GM10266 (cell line): ENCODE data around the gene MYO18A.

Source experiments
- DNase-seq: peaks from one replicate; pipeline ENCODE4 v3.0.0; 2012; ENCODE audit errors: extremely low spot score
- TF ChIP-seq, protein P1 (sequence below): IDR thresholded peaks from 2 replicates; pipeline ENCODE4 v1.5.1; 2012; ENCODE audit warnings: mild to moderate bottlenecking, low read depth; ENCODE audit not compliant: control insufficient read depth, insufficient read depth; ENCODE audit errors: missing control alignments

MYO18A gene

GRCh38 chr17:29079887-29080286 lies 100.3 kb downstream of the MYO18A start:
- no peak for DNase-seq
- TF ChIP-seq, protein P1, sequence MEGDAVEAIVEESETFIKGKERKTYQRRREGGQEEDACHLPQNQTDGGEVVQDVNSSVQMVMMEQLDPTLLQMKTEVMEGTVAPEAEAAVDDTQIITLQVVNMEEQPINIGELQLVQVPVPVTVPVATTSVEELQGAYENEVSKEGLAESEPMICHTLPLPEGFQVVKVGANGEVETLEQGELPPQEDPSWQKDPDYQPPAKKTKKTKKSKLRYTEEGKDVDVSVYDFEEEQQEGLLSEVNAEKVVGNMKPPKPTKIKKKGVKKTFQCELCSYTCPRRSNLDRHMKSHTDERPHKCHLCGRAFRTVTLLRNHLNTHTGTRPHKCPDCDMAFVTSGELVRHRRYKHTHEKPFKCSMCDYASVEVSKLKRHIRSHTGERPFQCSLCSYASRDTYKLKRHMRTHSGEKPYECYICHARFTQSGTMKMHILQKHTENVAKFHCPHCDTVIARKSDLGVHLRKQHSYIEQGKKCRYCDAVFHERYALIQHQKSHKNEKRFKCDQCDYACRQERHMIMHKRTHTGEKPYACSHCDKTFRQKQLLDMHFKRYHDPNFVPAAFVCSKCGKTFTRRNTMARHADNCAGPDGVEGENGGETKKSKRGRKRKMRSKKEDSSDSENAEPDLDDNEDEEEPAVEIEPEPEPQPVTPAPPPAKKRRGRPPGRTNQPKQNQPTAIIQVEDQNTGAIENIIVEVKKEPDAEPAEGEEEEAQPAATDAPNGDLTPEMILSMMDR = no peak

- TF ChIP-seq, protein P1 = no peak
- no peak for DNase-seq
Measured at GRCh38 chr17:29079433-29079832, 100.8 kb downstream of the MYO18A start.

DNA sequence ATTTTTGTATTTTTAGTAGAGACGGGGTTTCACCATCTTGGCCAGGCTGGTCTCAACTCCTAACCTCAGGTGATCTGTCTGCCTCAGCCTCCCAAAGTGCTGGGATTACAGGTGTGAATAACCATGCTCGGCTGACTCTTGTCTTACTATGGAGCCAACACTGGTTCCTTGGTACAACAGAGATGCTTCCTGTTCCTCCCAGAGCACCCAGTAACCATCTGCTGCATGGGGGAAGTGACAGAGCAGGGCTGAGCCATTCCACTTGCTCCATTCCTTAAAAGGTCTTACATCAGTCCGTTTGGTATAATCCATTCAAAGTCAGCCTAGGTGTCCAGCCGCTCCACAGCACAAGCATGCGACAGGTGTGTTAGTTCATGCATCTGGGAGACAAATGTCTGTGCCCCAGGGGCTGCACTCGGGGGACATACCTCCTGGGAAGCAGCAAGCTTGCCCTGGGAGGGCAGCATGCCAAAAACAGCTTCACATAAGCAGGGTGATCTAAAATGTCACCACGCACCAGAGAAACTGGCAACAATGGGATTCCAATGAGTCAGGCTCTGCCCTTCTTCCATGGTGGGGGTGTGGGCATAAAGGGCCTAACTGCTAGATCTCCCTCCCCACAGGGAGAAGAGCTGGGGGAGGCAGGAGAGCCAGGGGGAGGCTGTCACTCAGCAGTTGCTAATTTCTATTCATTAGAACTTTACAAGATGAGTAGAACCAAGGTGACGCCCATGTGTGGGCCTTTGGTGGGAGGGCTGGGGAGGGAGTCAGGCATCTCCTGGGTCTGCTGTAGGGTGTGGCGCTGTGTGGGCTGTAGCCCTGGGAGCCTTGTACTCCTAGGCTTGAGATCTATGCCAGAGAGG lies 101.8 kb downstream of the MYO18A start:
- no peak for DNase-seq
- TF ChIP-seq, protein P1 = no peak

DNA sequence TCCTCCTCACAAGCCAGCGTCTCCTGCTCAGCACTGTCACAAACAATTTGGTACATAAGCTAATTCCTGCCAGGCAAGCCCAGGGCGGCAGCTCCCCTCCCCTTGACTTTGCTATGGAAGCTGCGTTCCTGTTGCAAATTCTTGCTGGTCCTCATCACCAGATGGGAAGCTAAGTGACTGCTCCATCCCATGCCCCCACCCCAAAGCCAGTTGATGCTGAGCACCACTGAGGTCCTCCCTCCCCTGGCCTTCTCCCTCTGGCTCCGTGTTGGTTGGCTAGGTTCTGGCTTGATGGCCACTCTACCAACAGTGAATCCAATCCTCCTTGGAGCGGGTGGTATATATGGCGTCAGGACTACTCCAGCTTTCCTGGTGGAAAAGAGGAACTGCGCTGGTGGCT lies 102.9 kb downstream of the MYO18A start:
- no peak for DNase-seq
- TF ChIP-seq, protein P1 = no peak

GRCh38 chr17:29076722-29077121 lies 103.5 kb downstream of the MYO18A start:
- DNase-seq = no peak
- TF ChIP-seq, protein P1 = no peak

DNA sequence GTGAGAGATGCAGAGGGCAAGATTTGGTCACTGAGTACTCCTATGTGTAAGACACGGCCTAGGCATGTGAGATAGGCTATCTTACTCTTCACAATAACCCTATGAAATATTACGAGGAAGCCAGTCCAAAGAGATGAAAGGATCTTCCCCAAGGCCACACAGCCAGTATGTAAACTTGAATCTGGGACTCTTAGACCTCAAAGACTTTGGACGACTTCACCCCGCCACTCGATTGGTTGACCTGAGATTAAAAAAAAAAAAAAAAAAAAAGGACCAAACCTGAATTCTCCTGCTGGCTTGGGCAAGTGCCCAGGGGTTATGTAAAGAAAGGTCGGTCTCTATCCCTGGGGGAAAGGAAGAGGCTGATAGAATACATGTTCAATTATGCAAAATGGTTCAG lies 104.1 kb downstream of the MYO18A start:
- TF ChIP-seq, protein P1 = no peak
- DNase-seq = no peak

GRCh38 chr17:29074488-29074887 lies 105.7 kb downstream of the MYO18A start:
- no peak for DNase-seq
- TF ChIP-seq, protein P1 = no peak
